ENCODE results near the gene TLR7. TPM values are rescaled to one million over a fixed set of nuclear protein-coding genes. Genes with fewer than 3 reads are reported as not detected.

Gene TLR7
- total RNA-seq, 2 experiments from 2014 or later: 0.04 TPM; not detected in 1

DNA sequence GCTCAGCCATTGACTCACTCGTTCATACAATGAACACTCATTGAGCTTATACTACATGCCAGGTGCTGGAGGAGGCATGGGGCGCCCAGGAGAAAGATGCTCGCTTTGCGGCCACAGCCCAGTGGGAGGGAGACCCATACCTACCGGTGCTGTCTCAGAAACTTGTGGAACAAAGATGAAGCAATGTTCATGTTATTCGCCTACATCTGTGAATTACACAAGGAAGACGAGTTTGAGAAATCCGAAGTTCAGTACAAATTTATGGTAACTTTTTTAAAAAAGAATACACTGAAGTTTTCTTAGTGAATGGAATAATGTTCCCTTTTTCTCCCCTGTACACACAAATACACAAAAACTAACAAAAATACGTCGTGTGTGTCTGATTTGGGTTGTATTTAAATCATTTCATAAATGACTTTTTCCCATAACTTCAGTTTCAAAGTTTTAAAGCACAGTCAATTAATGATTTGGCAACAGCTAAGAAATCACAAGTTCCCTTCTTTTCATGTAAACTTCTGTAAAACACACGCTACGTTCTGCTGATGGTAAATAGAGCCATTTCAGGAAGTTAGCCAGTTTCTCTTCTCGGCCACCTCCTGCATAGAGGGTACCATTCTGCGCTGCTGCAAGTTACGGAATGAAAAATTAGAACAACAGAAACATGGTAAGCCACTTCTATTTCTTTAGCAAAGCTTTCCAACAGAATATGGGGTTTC, 39.3 kb downstream of the TLR7 start, which contains the start of gene TLR8:
TSS of gene TLR8 (plus strand) at position 575 of the 716 bp plus-strand sequence. CDS start at position 662, 87 bp downstream.
- intact Hi-C loops (cut with DNase I, micrococcal nuclease): loop anchor here in 1 of 2 experiments (10.0 kb wide), 1 partner anchor 821 kb away; no protein-coding TSS in a partner anchor
- H3K9me3 Mint-ChIP-seq (ENCODE audit: low read depth): no peaks in the 10 kb centered on the region
- no peaks in the 10 kb centered on the region for H3K27me3 Mint-ChIP-seq
- peaks cover 11% of the 10 kb centered on the region for H3K4me1 Mint-ChIP-seq
- ChIA-PET POLR2A (no interaction called here), CTCF (interaction anchor here (0.6 to 1.0 kb wide), 3 partner anchors 9 to 348 kb away, joined by 3 to 4 read pairs (median 3); no protein-coding TSS in a partner anchor)
- DNase-seq: no peak
- H3K27ac Mint-ChIP-seq: no peak within 1 kb of the TSS
- no peak for ATAC-seq
- H3K36me3 Mint-ChIP-seq (ENCODE audit: low read depth): no peaks in the 10 kb centered on the region
- H3K4me3 Mint-ChIP-seq: no peak within 1 kb of the TSS

DNA sequence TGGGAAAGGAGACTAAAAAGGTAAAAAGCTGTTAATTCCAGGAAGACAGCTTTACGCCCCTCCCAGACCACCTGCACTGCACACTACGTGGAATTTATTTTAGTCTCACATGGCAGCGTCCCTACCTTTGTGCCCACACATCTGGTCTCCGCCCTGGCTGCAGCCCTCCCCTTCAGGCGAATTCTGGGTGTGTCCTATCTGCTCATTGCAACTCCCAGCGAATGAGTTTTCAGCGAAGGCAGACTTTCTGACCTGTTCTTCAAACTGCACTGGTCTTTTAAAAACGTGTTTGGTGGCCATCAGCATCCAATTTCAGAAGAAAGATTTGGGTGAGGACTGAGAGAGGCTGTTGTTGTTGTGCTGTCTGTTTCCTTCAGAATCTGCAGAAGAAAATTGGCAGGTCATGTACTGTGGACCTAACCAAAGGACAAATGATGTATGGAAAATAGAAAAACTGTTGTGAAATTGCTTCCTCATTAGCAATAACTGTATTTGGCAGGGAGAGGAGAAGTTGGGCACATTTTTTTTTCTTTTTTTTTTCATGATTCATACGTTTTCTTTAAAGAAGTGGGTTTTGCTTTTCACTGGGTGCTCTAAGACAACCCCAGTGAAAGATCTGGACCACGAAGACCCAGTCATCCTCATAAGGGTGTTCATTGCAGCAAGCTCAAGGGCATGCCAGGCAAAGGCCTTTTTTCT, 43.7 kb downstream of the TLR7 start:
- Mint-ChIP-seq H3K27me3 (no peaks in the 10 kb centered on the region), H3K27ac (no peak overlapping the region), H3K4me3 (no peak overlapping the region), H3K4me1 (peaks cover 18% of the 10 kb centered on the region), H3K9me3 (ENCODE audit: low read depth) (no peaks in the 10 kb centered on the region), H3K36me3 (ENCODE audit: low read depth) (no peaks in the 10 kb centered on the region)
- intact Hi-C loops (cut with DNase I, micrococcal nuclease): no loop called here
- ChIA-PET POLR2A (interaction anchor here (0.8 kb wide), 1 partner anchor 10 kb away, joined by 3 read pairs; no protein-coding TSS in a partner anchor), CTCF (interaction anchor here (0.7 to 1.8 kb wide), 3 partner anchors 36 to 139 kb away, joined by 3 to 4 read pairs (median 4); no protein-coding TSS in a partner anchor)
- DNase-seq (no peak), ATAC-seq (peak; percentile 69)

DNA sequence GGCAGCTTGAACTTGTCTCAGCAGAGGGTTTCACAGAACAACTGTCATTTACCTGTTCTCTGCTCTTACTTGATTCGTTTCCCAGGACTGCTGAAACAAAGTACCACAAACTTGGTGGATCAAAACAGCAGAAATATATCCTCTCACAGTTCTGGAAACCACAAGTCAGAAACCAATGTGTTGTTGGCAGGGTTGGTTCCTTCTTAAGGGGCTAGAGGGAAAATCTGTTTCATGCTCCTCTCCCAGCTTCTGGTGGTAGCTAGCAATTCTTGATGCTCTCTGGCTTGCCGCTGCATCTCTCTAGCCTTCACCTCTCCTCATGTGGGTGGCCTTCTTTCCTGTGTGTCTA, 44.2 kb downstream of the TLR7 start:
- Mint-ChIP-seq H3K4me3 (no peak overlapping the region), H3K36me3 (ENCODE audit: low read depth) (no peaks in the 10 kb centered on the region), H3K27ac (no peak overlapping the region), H3K4me1 (peaks cover 18% of the 10 kb centered on the region), H3K27me3 (no peaks in the 10 kb centered on the region), H3K9me3 (ENCODE audit: low read depth) (no peaks in the 10 kb centered on the region)
- intact Hi-C loops (cut with DNase I, micrococcal nuclease): no loop called here
- ATAC-seq (no peak), DNase-seq (no peak)
- ChIA-PET POLR2A (no interaction called here), CTCF (interaction anchor here (0.7 kb wide), 1 partner anchor 61 kb away, joined by 3 read pairs; no protein-coding TSS in a partner anchor)

DNA sequence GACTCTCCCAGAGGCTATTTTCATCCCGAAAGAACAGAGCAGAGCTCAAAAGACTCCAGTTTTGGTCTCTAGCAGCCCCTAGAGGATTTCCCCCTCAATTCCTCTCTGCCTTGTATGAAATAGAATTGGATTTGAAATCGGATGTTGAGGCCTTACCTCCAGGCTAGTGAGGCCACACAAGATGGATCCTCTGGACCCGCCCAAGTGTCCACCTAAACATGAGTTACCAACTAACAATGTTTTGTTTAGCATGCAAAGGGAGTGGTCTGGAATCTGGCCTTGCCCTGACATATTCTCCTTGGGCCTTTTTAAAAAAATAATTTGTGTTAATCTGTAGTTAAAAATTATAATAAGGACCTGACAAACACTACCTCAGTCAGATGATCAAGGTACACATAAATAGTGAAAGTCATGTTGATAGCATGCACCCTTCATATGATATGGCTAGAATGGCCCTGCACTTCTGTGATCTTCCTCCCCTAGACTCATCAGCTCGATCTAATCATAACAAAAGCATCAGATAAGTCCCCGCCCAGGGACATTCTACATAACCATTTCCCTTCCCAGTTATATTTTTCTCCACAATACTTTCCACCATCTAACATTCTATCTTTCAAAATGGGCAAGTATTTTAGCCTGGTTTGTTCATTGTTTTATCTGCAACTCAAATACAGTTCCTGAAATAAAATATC, 46.1 kb downstream of the TLR7 start:
- Mint-ChIP-seq H3K36me3 (ENCODE audit: low read depth) (no peaks in the 10 kb centered on the region), H3K4me3 (no peak overlapping the region), H3K27me3 (no peaks in the 10 kb centered on the region), H3K27ac (no peak overlapping the region), H3K9me3 (ENCODE audit: low read depth) (no peaks in the 10 kb centered on the region), H3K4me1 (peaks cover 18% of the 10 kb centered on the region)
- DNase-seq (no peak), ATAC-seq (no peak)
- intact Hi-C loops (cut with DNase I, micrococcal nuclease): no loop called here
- POLR2A ChIA-PET: no interaction called here
- CTCF ChIA-PET: no interaction called here

DNA sequence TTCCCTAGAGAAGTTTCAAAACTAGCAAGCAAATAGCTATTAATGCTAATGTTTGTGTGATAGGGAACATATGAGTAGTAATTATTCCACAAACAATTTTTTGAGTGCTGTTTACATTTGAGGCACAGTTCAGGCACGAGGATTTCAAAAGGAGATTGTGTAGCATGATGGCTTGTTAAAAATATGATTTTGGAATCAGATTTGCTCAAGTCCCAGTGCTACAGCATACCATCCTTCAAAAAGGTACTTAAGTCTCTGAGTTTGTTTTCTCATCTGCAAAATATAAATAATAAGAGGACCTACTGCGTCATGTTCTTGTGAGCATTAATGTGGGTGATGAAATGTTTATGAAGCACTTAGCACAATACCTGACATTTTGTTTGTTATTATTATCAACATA, 50.9 kb downstream of the TLR7 start:
- H3K4me1 Mint-ChIP-seq: no peaks in the 10 kb centered on the region
- CTCF ChIA-PET: no interaction called here
- DNase-seq (no peak), ATAC-seq (no peak)
- POLR2A ChIA-PET: no interaction called here
- no peak overlapping the region for H3K27ac Mint-ChIP-seq
- intact Hi-C loops (cut with DNase I, micrococcal nuclease): no loop called here
- H3K27me3 Mint-ChIP-seq: peaks cover 3% of the 10 kb centered on the region
- H3K4me3 Mint-ChIP-seq: no peak overlapping the region
- H3K36me3 Mint-ChIP-seq (ENCODE audit: low read depth): no peaks in the 10 kb centered on the region
- no peaks in the 10 kb centered on the region for H3K9me3 Mint-ChIP-seq (ENCODE audit: low read depth)

DNA sequence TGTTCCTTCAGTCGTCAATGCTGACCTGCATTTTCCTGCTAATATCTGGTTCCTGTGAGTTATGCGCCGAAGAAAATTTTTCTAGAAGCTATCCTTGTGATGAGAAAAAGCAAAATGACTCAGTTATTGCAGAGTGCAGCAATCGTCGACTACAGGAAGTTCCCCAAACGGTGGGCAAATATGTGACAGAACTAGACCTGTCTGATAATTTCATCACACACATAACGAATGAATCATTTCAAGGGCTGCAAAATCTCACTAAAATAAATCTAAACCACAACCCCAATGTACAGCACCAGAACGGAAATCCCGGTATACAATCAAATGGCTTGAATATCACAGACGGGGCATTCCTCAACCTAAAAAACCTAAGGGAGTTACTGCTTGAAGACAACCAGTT, 52.2 kb downstream of the TLR7 start:
- intact Hi-C loops (cut with DNase I, micrococcal nuclease): no loop called here
- CTCF ChIA-PET: interaction anchor here (0.6 kb wide), 1 partner anchor 751 kb away, joined by 5 read pairs; no protein-coding TSS in a partner anchor

DNA sequence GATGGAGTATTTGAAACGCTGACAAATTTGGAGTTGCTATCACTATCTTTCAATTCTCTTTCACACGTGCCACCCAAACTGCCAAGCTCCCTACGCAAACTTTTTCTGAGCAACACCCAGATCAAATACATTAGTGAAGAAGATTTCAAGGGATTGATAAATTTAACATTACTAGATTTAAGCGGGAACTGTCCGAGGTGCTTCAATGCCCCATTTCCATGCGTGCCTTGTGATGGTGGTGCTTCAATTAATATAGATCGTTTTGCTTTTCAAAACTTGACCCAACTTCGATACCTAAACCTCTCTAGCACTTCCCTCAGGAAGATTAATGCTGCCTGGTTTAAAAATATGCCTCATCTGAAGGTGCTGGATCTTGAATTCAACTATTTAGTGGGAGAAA, 52.7 kb downstream of the TLR7 start:
- POLR2A ChIA-PET: no interaction called here
- Mint-ChIP-seq H3K36me3 (ENCODE audit: low read depth) (no peaks in the 10 kb centered on the region), H3K27ac (no peak overlapping the region), H3K4me3 (no peak overlapping the region), H3K4me1 (no peaks in the 10 kb centered on the region), H3K27me3 (peaks cover 3% of the 10 kb centered on the region), H3K9me3 (ENCODE audit: low read depth) (no peaks in the 10 kb centered on the region)
- intact Hi-C loops (cut with DNase I, micrococcal nuclease): no loop called here
- CTCF ChIA-PET: no interaction called here
- ATAC-seq: no peak
- DNase-seq: no peak

More for the DNA sequence above, 52.2 kb downstream of the TLR7 start:
- no peaks in the 10 kb centered on the region for H3K9me3 Mint-ChIP-seq (ENCODE audit: low read depth)
- peaks cover 3% of the 10 kb centered on the region for H3K27me3 Mint-ChIP-seq
- H3K4me1 Mint-ChIP-seq: no peaks in the 10 kb centered on the region
- H3K4me3 Mint-ChIP-seq: no peak overlapping the region
- ATAC-seq: peak; percentile 47
- DNase-seq: no peak
- H3K36me3 Mint-ChIP-seq (ENCODE audit: low read depth): no peaks in the 10 kb centered on the region
- H3K27ac Mint-ChIP-seq: no peak overlapping the region
- POLR2A ChIA-PET: interaction anchor here (0.6 kb wide), 1 partner anchor 818 kb away, joined by 3 read pairs; no protein-coding TSS in a partner anchor

DNA sequence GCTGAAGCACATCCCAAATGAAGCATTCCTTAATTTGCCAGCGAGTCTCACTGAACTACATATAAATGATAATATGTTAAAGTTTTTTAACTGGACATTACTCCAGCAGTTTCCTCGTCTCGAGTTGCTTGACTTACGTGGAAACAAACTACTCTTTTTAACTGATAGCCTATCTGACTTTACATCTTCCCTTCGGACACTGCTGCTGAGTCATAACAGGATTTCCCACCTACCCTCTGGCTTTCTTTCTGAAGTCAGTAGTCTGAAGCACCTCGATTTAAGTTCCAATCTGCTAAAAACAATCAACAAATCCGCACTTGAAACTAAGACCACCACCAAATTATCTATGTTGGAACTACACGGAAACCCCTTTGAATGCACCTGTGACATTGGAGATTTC, 54.1 kb downstream of the TLR7 start:
- ChIA-PET POLR2A (no interaction called here), CTCF (interaction anchor here (1.5 kb wide), 1 partner anchor 25 kb away, joined by 3 read pairs; no protein-coding TSS in a partner anchor)
- ATAC-seq (no peak), DNase-seq (no peak)
- Mint-ChIP-seq H3K27me3 (peaks cover 3% of the 10 kb centered on the region), H3K9me3 (ENCODE audit: low read depth) (no peaks in the 10 kb centered on the region), H3K27ac (no peak overlapping the region), H3K4me1 (no peaks in the 10 kb centered on the region), H3K36me3 (ENCODE audit: low read depth) (no peaks in the 10 kb centered on the region), H3K4me3 (no peak overlapping the region)
- intact Hi-C loops (cut with DNase I, micrococcal nuclease): no loop called here

DNA sequence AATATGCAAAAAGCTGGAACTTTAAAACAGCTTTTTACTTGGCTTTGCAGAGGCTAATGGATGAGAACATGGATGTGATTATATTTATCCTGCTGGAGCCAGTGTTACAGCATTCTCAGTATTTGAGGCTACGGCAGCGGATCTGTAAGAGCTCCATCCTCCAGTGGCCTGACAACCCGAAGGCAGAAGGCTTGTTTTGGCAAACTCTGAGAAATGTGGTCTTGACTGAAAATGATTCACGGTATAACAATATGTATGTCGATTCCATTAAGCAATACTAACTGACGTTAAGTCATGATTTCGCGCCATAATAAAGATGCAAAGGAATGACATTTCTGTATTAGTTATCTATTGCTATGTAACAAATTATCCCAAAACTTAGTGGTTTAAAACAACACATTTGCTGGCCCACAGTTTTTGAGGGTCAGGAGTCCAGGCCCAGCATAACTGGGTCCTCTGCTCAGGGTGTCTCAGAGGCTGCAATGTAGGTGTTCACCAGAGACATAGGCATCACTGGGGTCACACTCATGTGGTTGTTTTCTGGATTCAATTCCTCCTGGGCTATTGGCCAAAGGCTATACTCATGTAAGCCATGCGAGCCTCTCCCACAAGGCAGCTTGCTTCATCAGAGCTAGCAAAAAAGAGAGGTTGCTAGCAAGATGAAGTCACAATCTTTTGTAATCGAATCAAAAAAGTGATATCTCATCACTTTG, 55.2 kb downstream of the TLR7 start:
- ChIA-PET POLR2A (no interaction called here), CTCF (interaction anchor here (1.5 kb wide), 1 partner anchor 24 kb away, joined by 3 read pairs; no protein-coding TSS in a partner anchor)
- H3K9me3 Mint-ChIP-seq (ENCODE audit: low read depth): no peaks in the 10 kb centered on the region
- H3K36me3 Mint-ChIP-seq (ENCODE audit: low read depth): no peaks in the 10 kb centered on the region
- ATAC-seq (no peak), DNase-seq (no peak)
- H3K27me3 Mint-ChIP-seq: peaks cover 3% of the 10 kb centered on the region
- H3K4me3 Mint-ChIP-seq: no peak overlapping the region
- no peaks in the 10 kb centered on the region for H3K4me1 Mint-ChIP-seq
- intact Hi-C loops (cut with DNase I, micrococcal nuclease): no loop called here
- H3K27ac Mint-ChIP-seq: no peak overlapping the region

DNA sequence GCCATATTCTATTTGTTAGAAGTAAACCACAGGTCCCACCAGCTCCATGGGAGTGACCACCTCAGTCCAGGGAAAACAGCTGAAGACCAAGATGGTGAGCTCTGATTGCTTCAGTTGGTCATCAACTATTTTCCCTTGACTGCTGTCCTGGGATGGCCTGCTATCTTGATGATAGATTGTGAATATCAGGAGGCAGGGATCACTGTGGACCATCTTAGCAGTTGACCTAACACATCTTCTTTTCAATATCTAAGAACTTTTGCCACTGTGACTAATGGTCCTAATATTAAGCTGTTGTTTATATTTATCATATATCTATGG, 55.7 kb downstream of the TLR7 start:
- H3K27ac Mint-ChIP-seq: no peak overlapping the region
- H3K36me3 Mint-ChIP-seq (ENCODE audit: low read depth): no peaks in the 10 kb centered on the region
- ChIA-PET POLR2A (no interaction called here), CTCF (interaction anchor here (0.7 to 1.5 kb wide), 2 partner anchors 24 to 108 kb away, joined by 3 read pairs; no protein-coding TSS in a partner anchor)
- no peaks in the 10 kb centered on the region for H3K9me3 Mint-ChIP-seq (ENCODE audit: low read depth)
- DNase-seq: no peak
- no peak overlapping the region for H3K4me3 Mint-ChIP-seq
- peaks cover 3% of the 10 kb centered on the region for H3K27me3 Mint-ChIP-seq
- intact Hi-C loops (cut with DNase I, micrococcal nuclease): no loop called here
- no peak for ATAC-seq
- no peaks in the 10 kb centered on the region for H3K4me1 Mint-ChIP-seq

DNA sequence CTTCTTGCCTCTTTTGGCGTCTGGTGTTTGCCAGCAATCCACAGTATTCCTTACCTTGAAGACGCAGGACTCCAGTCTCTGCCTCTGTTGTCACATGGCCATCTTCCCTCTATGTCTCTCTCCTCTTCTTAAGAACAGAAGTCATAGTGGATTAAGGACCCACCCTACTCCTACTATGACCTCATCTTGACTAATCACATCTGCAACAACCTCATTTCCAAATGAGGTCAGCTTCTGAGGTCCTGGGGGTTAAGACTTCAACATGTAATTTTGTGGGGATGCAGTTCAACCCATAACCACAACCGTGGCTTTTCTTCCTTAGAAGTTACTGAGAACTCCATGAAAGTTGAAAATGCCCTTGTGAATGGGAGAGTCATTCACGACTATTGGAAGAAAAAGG, 62.8 kb downstream of the TLR7 start:
- Mint-ChIP-seq H3K9me3 (ENCODE audit: low read depth) (no peaks in the 10 kb centered on the region), H3K27me3 (no peaks in the 10 kb centered on the region), H3K4me3 (no peak overlapping the region), H3K4me1 (no peaks in the 10 kb centered on the region), H3K36me3 (ENCODE audit: low read depth) (no peaks in the 10 kb centered on the region), H3K27ac (no peak overlapping the region)
- CTCF ChIA-PET: interaction anchor here (1.0 kb wide), 1 partner anchor 17 kb away, joined by 4 read pairs; no protein-coding TSS in a partner anchor
- intact Hi-C loops (cut with DNase I, micrococcal nuclease): no loop called here
- DNase-seq (no peak), ATAC-seq (no peak)
- POLR2A ChIA-PET: no interaction called here
